Hepatocyte (in vitro differentiated cells): Measurements from ENCODE around the gene LNX2.

Experiments used
- EZH2 ChIP-seq: fragments of 200-600 bp; sonication (generic); IDR thresholded peaks from 2 replicates; pipeline ENCODE4 v1.6.1; 2016; ENCODE audit warnings: antibody characterized with exemption, mild to moderate bottlenecking, borderline replicate concordance
- TF ChIP-seq, protein P1 (sequence below): fragments of 200-600 bp; sonication (generic); IDR thresholded peaks from 2 replicates; pipeline ENCODE4 v1.5.1; 2016; ENCODE audit warnings: antibody characterized with exemption, mild to moderate bottlenecking; ENCODE audit not compliant: poor library complexity

DNA sequence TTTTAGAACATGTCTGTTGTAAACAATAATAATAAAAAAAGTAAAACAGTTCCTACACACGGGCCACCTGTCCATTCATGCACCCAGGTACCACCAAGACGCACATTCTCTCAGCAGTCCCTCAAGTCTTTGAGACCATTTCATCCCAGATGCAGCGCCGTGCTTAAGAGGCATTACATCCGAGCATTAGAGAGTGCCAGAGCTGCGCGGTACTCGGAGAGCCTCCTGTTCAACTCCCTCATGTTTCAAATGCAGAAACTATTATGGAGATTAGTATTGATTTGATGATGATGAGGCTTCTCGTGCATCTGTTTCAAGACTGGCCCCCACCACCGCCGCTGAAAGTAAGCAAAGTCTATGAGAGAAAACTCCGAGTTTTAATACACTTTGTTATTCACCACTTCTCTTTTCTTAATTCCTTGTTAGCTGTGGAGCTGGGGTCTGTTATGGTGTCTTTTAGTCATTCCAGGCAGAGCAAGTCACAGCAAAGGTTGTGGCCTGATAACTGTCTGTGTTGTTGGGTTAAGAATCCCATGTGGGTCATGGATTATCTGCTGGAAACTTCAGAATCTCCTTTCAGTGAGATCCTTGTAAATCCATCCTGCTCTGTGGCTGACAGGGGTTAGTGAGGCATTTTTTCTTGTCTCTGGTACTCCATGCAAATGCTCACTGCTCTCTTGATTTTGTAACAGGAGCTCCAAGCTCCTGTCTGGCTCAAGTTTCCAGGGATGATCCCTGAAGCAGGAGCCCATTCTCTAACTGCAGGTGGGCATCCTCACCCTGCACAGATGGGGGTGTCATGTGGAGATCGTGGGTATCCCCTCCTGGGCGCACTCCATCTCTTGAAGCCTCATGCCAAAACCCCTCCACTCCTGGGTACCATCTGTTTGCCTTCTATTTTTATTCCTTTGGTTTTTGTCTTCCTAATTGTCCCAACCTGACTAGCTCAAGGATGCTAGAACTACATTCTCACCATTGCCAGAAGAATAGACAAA, 95.1 kb downstream of the LNX2 start:
- TF ChIP-seq, protein P1, sequence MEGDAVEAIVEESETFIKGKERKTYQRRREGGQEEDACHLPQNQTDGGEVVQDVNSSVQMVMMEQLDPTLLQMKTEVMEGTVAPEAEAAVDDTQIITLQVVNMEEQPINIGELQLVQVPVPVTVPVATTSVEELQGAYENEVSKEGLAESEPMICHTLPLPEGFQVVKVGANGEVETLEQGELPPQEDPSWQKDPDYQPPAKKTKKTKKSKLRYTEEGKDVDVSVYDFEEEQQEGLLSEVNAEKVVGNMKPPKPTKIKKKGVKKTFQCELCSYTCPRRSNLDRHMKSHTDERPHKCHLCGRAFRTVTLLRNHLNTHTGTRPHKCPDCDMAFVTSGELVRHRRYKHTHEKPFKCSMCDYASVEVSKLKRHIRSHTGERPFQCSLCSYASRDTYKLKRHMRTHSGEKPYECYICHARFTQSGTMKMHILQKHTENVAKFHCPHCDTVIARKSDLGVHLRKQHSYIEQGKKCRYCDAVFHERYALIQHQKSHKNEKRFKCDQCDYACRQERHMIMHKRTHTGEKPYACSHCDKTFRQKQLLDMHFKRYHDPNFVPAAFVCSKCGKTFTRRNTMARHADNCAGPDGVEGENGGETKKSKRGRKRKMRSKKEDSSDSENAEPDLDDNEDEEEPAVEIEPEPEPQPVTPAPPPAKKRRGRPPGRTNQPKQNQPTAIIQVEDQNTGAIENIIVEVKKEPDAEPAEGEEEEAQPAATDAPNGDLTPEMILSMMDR, result no peak
- TF ChIP-seq EZH2, result no peak
